ENCODE data around the gene TARS2. TPM values are rescaled to one million over a fixed set of nuclear protein-coding genes. Genes with fewer than 3 reads are reported as not detected.

The TARS2 gene
- total and polyA plus RNA-seq, 2 of the 13 experiments (the other 11 are each of a cell fraction or from before 2014, with no cell fraction given), result 21.3 to 22.8 TPM

- TF ChIP-seq LRRFIP1 (CRISPR knock-in tag; conservative IDR thresholded peaks at IDR 0.05), result no peak
- TF ChIP-seq ZSCAN25 (CRISPR knock-in tag; IDR thresholded peaks at IDR 0.05), result 0 out of 2 replicates have a peak, but pooled peaks have one; percentile 26
- TF ChIP-seq, protein P1, sequence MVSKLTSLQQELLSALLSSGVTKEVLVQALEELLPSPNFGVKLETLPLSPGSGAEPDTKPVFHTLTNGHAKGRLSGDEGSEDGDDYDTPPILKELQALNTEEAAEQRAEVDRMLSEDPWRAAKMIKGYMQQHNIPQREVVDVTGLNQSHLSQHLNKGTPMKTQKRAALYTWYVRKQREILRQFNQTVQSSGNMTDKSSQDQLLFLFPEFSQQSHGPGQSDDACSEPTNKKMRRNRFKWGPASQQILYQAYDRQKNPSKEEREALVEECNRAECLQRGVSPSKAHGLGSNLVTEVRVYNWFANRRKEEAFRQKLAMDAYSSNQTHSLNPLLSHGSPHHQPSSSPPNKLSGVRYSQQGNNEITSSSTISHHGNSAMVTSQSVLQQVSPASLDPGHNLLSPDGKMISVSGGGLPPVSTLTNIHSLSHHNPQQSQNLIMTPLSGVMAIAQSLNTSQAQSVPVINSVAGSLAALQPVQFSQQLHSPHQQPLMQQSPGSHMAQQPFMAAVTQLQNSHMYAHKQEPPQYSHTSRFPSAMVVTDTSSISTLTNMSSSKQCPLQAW (CRISPR knock-in tag; IDR thresholded peaks at IDR 0.05), result peak; percentile 25; the same call in 1 of the 2 replicates
- peak; percentile 75 for TF ChIP-seq ZNF788 (CRISPR knock-in tag; IDR thresholded peaks at IDR 0.05; ENCODE audit: borderline replicate concordance)
- TF ChIP-seq, protein P2, sequence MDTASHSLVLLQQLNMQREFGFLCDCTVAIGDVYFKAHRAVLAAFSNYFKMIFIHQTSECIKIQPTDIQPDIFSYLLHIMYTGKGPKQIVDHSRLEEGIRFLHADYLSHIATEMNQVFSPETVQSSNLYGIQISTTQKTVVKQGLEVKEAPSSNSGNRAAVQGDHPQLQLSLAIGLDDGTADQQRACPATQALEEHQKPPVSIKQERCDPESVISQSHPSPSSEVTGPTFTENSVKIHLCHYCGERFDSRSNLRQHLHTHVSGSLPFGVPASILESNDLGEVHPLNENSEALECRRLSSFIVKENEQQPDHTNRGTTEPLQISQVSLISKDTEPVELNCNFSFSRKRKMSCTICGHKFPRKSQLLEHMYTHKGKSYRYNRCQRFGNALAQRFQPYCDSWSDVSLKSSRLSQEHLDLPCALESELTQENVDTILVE (CRISPR knock-in tag; IDR thresholded peaks at IDR 0.05), result peak; percentile 55; the same call in 1 of the 2 replicates
- no peak for TF ChIP-seq MAFF (IDR thresholded peaks at IDR 0.05; ENCODE audit: low read depth, low read length)
- peak; percentile 14 for TF ChIP-seq ZNF883 (CRISPR knock-in tag; IDR thresholded peaks at IDR 0.05; ENCODE audit: not compliant biosample characterization)
- TF ChIP-seq ZBTB26 (CRISPR knock-in tag; IDR thresholded peaks at IDR 0.05; ENCODE audit: borderline replicate concordance), result no peak
- TF ChIP-seq, protein P3, sequence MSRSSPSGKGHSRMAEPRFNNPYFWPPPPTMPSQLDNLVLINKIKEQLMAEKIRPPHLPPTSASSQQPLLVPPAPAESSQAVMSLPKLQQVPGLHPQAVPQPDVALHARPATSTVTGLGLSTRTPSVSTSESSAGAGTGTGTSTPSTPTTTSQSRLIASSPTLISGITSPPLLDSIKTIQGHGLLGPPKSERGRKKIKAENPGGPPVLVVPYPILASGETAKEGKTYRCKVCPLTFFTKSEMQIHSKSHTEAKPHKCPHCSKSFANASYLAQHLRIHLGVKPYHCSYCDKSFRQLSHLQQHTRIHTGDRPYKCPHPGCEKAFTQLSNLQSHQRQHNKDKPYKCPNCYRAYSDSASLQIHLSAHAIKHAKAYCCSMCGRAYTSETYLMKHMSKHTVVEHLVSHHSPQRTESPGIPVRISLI (CRISPR knock-in tag; IDR thresholded peaks at IDR 0.05; ENCODE audit: borderline replicate concordance), result no peak
- no peak for TF ChIP-seq NBN (conservative IDR thresholded peaks at IDR 0.05)
- TF ChIP-seq, protein P4, sequence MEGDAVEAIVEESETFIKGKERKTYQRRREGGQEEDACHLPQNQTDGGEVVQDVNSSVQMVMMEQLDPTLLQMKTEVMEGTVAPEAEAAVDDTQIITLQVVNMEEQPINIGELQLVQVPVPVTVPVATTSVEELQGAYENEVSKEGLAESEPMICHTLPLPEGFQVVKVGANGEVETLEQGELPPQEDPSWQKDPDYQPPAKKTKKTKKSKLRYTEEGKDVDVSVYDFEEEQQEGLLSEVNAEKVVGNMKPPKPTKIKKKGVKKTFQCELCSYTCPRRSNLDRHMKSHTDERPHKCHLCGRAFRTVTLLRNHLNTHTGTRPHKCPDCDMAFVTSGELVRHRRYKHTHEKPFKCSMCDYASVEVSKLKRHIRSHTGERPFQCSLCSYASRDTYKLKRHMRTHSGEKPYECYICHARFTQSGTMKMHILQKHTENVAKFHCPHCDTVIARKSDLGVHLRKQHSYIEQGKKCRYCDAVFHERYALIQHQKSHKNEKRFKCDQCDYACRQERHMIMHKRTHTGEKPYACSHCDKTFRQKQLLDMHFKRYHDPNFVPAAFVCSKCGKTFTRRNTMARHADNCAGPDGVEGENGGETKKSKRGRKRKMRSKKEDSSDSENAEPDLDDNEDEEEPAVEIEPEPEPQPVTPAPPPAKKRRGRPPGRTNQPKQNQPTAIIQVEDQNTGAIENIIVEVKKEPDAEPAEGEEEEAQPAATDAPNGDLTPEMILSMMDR (CRISPR knock-in tag; IDR thresholded peaks at IDR 0.05), result no peak; the same call in 1 of the 2 replicates
- no peak for TF ChIP-seq ZSCAN20 (CRISPR knock-in tag; IDR thresholded peaks at IDR 0.05; ENCODE audit: borderline replicate concordance)
- TF ChIP-seq GATAD2A (CRISPR knock-in tag; IDR thresholded peaks at IDR 0.05), result peak; percentile 32; the same call in 1 of the 2 replicates
- TF ChIP-seq SPEN (CRISPR knock-in tag; IDR thresholded peaks at IDR 0.05; ENCODE audit: low read depth), result peak; percentile 76
- TF ChIP-seq HBP1 (CRISPR knock-in tag; IDR thresholded peaks at IDR 0.05; ENCODE audit: low read depth), result no peak; the same call in 1 of the 2 replicates
- no peak for TF ChIP-seq ZSCAN9 (CRISPR knock-in tag; IDR thresholded peaks at IDR 0.05; ENCODE audit: borderline replicate concordance)
These were observed 28.3 kb downstream of the TARS2 start, which contains the start of gene FALEC (continued) for GRCh38 chr1:150515328-150516049.
